ENCODE results near the gene TXNDC2. TPM values are rescaled to one million over a fixed set of nuclear protein-coding genes. Genes with fewer than 3 reads are reported as not detected.

The TXNDC2 gene
- total and polyA plus RNA-seq, 4 donors = under 0.01 to 0.09 TPM; not detected in 2

DNA sequence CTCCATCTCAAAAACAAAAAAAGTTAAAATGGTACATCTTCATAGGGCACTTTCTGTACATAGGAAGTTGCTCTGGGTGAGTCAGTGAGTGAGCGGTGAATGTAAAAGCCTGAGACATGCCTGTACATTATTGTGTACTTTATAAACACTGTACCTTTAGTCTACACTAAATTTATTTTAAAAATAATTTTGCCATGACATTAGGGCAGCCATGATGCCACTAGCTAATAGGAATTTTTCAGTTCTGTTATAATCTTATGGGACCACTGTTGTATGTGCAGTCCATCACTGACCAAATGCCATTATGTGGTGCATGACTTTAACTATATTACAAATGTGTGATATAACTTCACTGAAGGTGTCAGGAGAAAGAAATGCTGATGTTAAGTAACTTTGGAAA is 11.0 kb upstream of the TXNDC2 start:
- no peak for TF ChIP-seq YY1 (IDR thresholded peaks at IDR 0.05)
- TF ChIP-seq, protein P1, sequence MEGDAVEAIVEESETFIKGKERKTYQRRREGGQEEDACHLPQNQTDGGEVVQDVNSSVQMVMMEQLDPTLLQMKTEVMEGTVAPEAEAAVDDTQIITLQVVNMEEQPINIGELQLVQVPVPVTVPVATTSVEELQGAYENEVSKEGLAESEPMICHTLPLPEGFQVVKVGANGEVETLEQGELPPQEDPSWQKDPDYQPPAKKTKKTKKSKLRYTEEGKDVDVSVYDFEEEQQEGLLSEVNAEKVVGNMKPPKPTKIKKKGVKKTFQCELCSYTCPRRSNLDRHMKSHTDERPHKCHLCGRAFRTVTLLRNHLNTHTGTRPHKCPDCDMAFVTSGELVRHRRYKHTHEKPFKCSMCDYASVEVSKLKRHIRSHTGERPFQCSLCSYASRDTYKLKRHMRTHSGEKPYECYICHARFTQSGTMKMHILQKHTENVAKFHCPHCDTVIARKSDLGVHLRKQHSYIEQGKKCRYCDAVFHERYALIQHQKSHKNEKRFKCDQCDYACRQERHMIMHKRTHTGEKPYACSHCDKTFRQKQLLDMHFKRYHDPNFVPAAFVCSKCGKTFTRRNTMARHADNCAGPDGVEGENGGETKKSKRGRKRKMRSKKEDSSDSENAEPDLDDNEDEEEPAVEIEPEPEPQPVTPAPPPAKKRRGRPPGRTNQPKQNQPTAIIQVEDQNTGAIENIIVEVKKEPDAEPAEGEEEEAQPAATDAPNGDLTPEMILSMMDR (IDR thresholded peaks at IDR 0.05; ENCODE audit: low read depth, low read length, missing input control) = no peak
- no peaks in the 10 kb centered on the region for H3K4me1 ChIP-seq (ENCODE audit: control insufficient read depth in 4 of 4, insufficient read depth in 4 of 4, low read length in 3 of 4)

GRCh38 chr18:9876212-9876866 is 9.4 kb upstream of the TXNDC2 start:
- Histone ChIP-seq H3K9me3 (ENCODE audit: control insufficient read depth in 4 of 4, low read length in 3 of 4) (no peaks in the 10 kb centered on the region), H3K36me3 (ENCODE audit: control insufficient read depth in 4 of 4, insufficient read depth in 3 of 4, low read depth in 1 of 4, low read length in 3 of 4) (no peaks in the 10 kb centered on the region), H3K9ac (ENCODE audit: low read depth in 1 of 2, low read length in 2 of 2) (no peak overlapping the region), H3K4me1 (ENCODE audit: control insufficient read depth in 4 of 4, insufficient read depth in 4 of 4, low read length in 3 of 4) (no peaks in the 10 kb centered on the region), H3K27ac (ENCODE audit: low read depth in 1 of 2, low read length in 2 of 2) (peak overlapping the region in 1 of 2 donors; percentile 12), H3K4me3 (ENCODE audit: low read depth in 1 of 3, low read length in 3 of 3) (no peak overlapping the region), H3K27me3 (ENCODE audit: control insufficient read depth in 4 of 4, insufficient read depth in 4 of 4, low read length in 3 of 4) (no peaks in the 10 kb centered on the region)
- no peak for DNase-seq (ENCODE audit: low spot score)
- TF ChIP-seq YY1 (IDR thresholded peaks at IDR 0.05) (no peak), RXRA (IDR thresholded peaks at IDR 0.05) (no peak), FOXA1 (IDR thresholded peaks at IDR 0.05) (no peak), JUND (IDR thresholded peaks at IDR 0.05) (no peak), RAD21 (IDR thresholded peaks at IDR 0.05) (no peak), EGR1 (IDR thresholded peaks at IDR 0.05; ENCODE audit: low read depth in 2 of 2) (no peak), NR2F2 (IDR thresholded peaks at IDR 0.05) (no peak), SP1 (IDR thresholded peaks at IDR 0.05) (no peak), MAX (IDR thresholded peaks at IDR 0.05) (no peak), HNF4A (conservative IDR thresholded peaks at IDR 0.05) (no peak), FOXA2 (IDR thresholded peaks at IDR 0.05) (no peak)
- TF ChIP-seq, protein P2, sequence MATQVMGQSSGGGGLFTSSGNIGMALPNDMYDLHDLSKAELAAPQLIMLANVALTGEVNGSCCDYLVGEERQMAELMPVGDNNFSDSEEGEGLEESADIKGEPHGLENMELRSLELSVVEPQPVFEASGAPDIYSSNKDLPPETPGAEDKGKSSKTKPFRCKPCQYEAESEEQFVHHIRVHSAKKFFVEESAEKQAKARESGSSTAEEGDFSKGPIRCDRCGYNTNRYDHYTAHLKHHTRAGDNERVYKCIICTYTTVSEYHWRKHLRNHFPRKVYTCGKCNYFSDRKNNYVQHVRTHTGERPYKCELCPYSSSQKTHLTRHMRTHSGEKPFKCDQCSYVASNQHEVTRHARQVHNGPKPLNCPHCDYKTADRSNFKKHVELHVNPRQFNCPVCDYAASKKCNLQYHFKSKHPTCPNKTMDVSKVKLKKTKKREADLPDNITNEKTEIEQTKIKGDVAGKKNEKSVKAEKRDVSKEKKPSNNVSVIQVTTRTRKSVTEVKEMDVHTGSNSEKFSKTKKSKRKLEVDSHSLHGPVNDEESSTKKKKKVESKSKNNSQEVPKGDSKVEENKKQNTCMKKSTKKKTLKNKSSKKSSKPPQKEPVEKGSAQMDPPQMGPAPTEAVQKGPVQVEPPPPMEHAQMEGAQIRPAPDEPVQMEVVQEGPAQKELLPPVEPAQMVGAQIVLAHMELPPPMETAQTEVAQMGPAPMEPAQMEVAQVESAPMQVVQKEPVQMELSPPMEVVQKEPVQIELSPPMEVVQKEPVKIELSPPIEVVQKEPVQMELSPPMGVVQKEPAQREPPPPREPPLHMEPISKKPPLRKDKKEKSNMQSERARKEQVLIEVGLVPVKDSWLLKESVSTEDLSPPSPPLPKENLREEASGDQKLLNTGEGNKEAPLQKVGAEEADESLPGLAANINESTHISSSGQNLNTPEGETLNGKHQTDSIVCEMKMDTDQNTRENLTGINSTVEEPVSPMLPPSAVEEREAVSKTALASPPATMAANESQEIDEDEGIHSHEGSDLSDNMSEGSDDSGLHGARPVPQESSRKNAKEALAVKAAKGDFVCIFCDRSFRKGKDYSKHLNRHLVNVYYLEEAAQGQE (IDR thresholded peaks at IDR 0.05) = no peak
- TF ChIP-seq, protein P1 (IDR thresholded peaks at IDR 0.05; ENCODE audit: low read depth, low read length, missing input control) = no peak
- 69% methylated on average over 2 of the region's 2 CpGs for WGBS

More for the DNA sequence above, 11.0 kb upstream of the TXNDC2 start:
- Histone ChIP-seq H3K27ac (ENCODE audit: low read depth in 1 of 2, low read length in 2 of 2) (no peak overlapping the region), H3K9me3 (ENCODE audit: control insufficient read depth in 4 of 4, low read length in 3 of 4) (no peaks in the 10 kb centered on the region), H3K27me3 (ENCODE audit: control insufficient read depth in 4 of 4, insufficient read depth in 4 of 4, low read length in 3 of 4) (no peaks in the 10 kb centered on the region), H3K36me3 (ENCODE audit: control insufficient read depth in 4 of 4, insufficient read depth in 3 of 4, low read depth in 1 of 4, low read length in 3 of 4) (no peaks in the 10 kb centered on the region), H3K4me3 (ENCODE audit: low read depth in 1 of 3, low read length in 3 of 3) (no peak overlapping the region), H3K9ac (ENCODE audit: low read depth in 1 of 2, low read length in 2 of 2) (no peak overlapping the region)
- 99% methylated on average over 1 of the region's 1 CpG for WGBS
- no peak for DNase-seq (ENCODE audit: low spot score)

Measured in liver (tissue), 9 donors.